ENCODE data around the gene NAV2.

Gene NAV2

DNA sequence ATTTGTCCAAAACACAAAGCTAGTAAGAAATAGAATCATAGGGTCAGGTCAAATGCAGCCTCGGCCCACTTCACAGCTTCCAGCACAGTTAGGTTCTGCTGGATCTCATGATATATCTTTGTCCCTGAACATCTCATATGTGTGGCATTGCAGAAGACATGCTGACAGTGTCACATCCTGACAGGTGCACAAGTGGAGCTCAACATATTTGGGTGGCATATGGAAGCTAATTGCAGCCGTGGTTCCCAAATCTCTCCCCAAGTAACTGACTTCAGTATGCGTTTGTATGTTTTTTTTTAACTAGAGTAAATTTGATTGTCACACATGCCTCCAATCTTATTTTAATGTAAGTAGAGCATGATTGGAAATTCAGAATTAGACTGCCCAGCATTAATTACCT, 33.4 kb downstream of the NAV2 start:
- DNase-seq (ENCODE audit: low spot score): no peak

DNA sequence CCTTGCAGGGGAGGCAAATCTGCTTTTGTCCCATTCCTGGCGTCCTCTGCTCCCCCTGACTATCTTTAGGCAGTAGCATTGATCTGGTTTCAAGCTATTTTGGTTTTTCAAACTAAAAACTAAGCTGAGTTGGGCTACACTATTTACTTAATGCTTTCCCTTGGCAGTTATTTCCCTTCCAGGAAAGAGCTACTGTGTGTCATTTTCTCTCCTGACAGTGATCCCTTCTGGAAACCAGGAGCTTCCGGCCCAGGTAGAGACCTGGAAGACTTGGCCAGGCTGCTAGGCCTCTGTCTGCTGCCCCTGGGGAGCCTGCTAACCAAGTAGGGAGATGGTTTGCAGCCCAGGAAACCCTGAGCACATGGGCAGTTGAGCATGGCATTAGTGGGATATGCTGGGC, 35.0 kb downstream of the NAV2 start:
- DNase-seq (ENCODE audit: low spot score): no peak

DNA sequence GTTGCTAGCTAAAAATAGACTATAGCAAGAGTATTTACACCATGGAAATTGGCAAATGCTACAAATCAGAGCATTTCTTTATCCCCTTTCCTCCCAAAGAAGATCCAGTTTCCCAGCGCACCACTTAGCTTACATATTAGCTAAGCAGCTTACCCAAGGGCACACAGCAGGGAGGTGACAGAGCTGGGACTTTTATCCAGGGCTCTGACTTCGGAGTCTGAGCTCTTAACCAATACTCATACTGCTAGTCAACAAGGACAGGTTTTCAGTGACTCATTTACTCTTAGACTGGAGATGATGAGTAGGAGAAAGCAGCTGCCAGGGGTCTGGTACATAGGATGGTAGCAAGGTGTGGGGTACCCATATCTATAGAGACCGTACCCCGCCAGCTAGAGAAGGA, 38.4 kb downstream of the NAV2 start:
- DNase-seq (ENCODE audit: low spot score): no peak

DNA sequence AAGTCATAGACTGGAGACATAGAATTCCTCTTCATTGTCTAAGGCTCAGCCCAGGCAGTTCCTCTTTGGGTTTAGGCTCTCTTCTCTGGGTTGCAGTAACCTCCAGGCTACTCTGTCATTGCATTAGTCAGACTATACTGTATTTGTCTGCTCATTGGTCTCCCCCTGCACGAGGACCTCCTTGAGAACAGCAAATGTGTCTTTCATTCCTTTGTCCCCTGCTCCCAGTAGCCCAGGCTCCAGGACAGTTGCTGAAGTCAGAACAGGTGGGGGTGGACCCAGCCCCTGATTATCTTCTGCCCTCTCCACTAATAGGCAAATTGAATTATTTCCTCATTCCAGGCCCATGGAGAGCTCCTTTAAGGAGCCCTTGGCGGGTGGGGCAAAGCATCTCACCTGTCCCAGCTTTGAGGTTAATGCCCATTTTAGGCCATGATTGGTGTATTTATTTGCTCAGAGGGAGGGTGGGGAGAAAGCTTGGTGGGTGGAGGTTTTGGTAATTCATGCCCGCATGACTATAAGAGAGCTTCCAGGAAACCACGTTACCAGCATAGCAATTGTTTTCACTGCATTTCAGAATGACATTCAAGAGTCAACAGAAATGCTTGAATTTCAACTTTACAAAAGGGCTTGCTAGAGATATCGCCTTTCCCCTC, 40.9 kb downstream of the NAV2 start:
- DNase-seq (ENCODE audit: low spot score): no peak

DNA sequence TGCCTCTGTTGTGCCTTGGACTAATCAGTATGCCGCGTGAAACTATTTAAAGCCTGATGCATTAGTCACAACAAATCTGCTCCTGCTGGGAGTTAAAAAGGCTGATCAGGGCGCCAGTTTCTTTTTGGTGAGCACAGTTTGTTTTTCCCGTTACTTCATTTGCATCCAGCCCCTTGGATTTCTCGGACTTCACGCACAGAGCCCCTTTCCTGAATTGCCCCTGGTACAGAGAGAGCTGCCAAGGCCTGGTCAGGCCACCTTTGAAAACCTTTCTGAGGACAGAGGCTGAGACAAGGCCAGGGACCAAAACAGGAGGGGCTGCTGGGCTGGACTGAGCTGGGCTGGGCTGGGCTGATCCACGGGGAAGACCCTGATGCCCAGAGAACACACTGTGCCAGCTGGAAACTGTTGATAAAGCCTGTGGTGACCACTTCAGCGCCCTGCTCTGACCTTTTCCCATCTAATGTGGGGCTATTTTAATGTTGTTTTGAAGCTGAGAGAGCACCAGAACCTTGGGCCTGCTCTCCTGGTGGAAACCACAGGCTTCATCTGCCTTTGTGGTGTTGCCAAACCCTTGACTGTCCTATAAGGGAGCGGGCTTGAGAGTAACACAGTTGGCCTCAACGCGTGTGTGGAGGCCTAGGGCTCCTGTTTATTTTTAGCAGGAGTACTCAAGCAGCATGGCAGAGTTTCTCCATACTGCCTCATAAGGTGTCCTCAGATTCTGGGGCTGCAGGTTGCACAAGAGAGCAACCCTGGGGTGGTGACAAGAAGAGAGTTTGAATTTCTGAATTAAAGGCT, 44.2 kb downstream of the NAV2 start:
- DNase-seq (ENCODE audit: low spot score): no peak

DNA sequence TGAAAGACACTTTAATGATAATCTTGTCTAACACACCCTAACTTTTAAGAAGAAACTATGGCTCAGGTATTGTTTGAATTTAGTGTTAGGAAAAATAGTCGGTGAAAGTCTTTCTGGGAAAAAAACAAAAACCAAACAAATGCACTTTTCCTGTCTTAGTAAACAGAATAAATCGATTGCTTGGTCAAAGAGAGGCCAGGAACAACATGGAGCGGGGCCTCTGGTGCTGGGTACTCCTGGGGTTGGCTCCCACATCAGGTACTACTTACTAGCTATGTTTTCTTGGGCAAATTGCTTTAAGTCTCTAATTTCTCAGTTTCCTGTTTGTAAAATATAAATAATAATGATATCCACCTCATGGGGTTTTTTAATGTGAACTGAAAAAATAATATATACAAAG, 46.8 kb downstream of the NAV2 start:
- no peak for DNase-seq (ENCODE audit: low spot score)

DNA sequence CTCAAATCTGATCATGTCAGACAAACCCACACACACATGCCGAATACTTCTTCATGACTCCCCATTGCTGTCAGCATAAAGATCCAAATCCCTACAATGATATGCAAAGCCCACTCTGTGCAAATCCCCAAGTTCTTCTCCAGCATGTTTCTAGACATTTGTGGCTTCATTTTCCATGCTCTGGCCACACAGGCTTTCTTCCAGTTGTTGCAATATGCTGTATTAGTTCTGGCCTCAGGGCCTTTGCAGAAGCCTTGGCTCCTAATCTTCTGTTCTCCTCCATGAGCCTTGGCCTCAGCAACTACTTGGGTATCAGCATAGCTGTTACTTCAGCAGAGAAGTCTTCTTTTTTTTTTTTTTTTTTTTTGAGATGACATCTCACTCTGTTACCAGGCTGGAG, 49.6 kb downstream of the NAV2 start:
- no peak for DNase-seq (ENCODE audit: low spot score)

DNA sequence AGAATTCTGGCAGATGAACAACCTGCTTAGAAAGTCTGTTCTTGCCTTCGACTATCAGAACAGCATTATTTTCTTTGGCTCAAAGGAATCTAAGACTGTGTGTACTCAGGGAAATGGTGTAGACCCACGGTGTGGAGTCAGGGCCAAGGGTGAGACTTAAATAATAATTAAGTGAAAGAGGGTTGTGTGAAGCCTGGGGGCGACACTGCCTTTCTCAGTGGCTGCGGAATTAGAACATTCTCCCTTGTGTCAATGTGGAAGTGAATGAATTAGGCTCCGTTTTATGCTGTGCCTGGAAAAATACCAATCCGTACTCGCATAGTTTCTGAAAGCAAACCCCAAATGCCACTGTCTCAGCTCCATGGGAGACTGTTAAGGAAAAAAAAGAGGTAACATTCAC, 50.7 kb downstream of the NAV2 start:
- DNase-seq (ENCODE audit: low spot score): no peak

DNA sequence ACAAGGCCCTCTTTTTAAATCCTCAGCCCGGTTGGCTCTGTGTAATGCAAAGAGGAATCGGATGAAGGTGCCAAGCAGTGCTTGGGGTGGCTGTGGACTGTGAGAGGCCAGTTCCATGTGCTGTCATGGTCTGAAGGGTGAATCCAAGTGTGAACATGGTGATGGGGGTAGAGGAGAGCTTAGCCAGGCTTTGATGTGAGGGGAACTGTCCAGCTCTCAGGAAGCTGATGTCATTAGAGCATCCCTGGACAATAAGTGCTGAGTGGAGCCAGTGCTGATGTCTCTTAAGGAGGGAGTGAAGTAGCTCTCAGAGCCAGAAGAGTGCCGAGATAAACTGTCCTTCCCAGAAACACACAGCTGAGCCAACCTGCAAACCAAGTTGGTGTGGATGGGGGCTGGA, 53.6 kb downstream of the NAV2 start:
- no peak for DNase-seq (ENCODE audit: low spot score)

DNA sequence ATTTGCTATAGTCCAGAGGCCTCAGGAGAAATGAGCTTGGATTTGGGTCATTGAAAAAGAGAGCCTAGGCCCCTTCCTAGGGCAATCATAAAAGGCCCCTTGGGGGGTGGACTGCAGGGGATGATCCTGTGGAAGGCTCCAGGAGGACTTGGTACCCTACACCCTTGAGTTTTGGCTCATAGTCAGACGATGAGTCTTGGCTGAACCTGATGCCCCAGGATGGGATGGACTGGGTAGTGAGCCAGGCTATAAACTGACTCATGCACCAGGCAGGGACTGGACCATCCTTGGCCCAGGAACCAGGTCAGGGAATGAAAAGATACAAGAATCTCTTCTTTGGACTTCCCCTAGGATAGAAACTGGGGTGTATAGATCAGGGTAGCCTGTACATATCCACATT, 54.2 kb downstream of the NAV2 start:
- DNase-seq (ENCODE audit: low spot score): no peak

DNA sequence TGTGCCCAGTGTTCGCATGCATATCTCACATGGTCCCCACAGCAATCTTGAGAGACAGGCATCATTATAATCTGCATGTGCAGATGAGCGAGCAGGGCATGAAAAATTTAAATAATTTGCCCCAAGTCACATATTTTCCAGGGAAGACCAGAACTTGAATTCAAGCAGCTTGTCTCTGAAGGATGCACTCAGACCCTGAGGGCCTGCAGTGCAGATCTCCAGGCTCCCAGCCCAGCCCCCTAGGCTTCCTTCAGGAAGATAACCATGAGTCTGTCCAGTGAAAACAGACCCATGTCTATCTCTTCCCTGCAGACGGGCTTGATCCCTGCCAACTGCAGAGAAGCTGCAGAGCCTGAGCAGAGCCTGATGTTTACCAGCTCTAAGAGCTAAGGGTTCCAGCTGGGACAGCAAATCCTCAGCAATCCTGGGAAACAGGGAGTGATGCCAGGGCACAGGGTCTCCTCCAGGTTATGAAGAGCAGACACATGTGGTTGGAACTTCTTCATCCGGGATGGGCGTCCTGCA, 55.1 kb downstream of the NAV2 start:
- DNase-seq (ENCODE audit: low spot score): no peak

DNA sequence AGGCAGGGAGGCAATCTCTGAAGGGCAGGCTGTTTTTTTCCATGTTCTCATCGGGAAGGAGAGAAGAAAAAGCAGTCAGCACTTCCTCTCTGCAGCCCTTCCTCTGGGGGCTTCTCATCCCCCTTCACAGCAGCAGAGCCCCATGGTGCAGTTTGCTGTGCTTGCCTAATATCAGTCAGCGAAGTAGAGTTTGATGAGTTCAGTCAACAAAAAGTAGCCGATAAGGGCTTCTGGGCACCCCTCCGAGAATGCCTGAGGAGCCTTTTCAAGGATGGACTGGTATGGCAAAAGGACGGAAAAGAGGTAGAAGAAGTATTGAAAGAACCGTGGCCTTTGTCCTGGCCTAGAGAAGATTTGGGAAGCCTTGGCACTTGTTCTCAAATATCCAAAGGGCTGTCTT, 55.6 kb downstream of the NAV2 start:
- no peak for DNase-seq (ENCODE audit: low spot score)

DNA sequence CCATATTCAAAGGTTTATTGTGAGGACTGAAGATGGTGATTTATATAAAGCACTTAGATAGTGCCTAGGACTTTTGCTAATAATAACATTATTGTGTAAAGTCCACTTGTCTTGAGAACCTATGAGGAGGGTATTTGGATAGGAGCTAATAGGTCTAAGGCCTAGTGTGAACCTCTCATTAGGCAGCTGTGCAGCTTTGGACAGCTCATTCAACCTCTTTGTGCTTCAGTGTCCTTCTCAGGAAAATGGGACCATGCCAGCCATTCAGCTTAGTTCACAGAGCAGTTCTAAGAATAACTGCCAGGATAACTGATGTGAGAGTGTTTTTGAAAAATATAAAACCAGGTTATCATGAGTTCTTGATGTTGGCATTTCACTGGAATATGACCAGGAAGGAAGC, 56.2 kb downstream of the NAV2 start:
- DNase-seq (ENCODE audit: low spot score): no peak

DNA sequence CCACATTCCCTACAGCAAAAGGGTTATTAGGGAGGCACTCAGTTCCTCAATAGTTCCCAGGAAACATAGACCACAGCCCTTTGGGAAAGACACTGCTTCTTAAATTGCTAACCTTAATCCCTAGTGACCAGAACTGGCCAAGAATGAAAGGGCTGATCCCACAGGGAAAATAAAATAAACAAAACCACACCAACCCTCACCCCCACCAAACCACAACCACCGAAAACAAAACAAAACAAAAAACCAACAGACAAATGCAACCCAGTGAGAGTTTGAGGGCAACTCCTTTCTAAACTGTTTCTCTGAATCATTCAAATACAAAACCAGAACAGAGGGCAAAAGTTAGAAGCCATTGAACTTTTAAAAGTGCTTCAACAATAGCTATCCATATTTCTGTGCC, 57.2 kb downstream of the NAV2 start:
- no peak for DNase-seq (ENCODE audit: low spot score)

DNA sequence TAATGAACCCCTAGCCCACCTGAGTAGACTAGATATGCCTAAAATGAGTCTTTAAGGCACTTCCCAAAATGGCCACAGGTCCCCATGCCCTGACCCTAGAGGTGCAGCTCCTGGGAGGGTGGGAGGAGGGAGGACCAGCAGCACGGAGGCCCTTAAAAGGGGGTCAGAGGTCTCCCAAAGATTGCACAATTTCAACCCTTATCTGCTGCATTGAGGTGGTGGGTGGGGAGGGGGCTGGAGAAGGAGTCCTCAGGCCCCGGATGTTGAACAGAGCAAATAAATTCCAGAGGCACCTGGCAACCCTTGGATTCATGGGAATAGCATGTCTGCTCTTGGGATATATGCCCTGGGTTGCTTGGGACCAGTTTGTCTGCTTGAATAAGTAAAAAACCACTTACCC, 57.6 kb downstream of the NAV2 start:
- no peak for DNase-seq (ENCODE audit: low spot score)

DNA sequence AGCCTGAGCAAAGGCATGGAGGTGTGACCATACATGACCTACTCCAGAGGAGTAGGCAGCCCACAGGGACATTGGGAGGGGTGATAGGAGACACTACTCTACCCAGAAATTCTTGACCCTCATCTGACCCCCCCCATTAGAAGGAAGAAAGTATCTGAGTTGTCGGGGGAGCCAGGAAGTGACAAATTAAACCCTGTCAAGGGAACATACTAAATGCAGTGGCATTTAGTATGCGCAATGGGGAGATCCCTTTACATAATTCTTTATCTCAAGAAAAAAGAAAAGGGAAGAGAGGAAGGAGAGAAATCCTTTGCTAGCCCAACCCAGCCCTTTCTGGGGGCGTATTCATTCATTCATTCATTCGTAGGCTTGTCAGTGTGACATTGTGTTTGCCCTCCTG, 58.8 kb downstream of the NAV2 start:
- no peak for DNase-seq (ENCODE audit: low spot score)

DNA sequence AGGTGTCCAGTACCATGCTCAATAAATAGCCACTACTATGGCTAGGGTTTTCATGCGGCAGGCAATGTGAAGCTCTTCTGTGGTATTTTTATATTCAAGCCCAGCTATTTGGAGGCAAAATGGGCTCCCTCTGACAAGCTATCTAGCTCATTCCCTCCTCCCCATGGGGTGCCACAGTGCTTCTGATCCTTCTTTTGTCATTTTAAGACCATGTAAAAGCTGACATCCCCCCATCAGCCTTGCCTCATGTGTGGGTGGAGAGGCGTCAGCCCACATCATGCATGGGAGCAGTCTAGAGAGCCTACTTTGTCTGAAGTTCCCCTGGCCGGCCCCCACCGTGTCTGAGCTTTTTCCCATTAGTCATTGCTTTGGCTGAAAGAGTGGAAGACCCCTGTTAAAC, 59.8 kb downstream of the NAV2 start:
- no peak for DNase-seq (ENCODE audit: low spot score)

DNA sequence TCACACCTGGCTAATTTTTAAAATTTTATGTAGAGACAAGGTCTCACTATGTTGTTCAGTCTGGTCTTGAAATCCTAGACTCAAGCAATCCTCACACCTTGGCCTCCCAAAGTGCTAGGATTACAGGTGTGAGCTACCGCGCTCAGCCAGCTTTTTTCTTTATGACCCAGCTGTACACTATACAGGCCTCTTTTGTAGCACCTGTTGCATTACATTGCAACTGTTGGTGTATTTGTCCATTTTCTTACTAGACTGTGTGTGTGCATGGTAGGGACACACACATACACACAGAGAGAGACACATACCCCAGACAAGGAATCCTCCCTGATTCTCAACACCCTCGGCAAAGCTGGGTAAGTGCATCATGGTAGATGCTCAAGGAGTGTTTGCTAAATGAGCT, 61.7 kb downstream of the NAV2 start:
- no peak for DNase-seq (ENCODE audit: low spot score)

DNA sequence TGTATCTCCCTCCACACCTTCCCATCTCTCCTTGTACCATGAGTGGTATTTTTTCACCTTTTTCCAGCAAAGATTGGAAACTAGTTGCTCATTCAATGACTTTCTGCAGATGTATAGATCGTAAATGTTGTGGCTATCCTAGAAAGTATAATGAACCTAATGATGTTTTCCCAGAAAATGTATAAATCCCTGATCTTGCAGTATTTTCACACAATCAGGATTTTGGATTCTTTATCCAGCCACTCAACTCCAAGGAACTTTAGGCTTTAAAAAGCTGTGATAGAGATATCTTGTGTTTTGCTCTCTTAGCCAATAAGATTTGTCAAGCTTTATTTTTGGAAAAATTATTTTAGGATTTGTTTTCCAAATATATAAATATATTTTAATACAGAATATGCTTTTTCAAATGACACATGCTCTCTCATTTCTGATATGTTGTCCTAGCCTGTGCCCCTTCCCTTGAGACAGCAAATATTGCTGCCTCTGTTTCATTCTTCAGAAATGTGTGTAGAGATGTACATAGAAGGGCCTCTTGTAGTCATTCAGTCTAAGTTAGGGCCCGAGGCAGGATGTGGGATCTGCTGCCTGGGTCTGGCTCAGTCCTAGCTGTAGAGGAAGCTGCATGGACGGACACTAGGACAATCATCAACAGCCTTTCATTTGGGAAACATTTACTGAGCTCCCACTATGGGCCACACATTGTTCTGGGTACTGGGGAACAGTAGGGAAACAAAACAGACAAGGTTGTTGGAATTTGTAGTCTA, 62.4 kb downstream of the NAV2 start:
- no peak for DNase-seq (ENCODE audit: low spot score)

DNA sequence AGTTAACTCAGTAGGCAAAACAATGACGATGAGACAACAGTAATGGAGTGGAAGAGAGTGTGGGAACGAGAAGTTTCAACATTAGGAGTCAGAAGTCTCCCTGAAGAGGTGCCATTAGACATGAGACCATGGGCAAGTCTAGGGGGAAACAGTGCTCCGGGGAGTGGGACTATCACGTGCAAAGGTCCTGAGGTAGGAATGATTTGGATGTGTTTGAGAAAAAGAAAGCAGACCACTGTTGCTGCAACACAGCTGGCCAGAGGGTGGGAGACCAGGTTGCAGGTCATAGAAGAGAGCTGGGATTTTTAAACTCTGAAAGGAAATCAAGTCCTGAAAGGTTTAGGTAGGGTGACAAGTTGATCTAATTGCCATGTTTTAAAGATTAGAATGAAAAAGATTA, 63.0 kb downstream of the NAV2 start:
- no peak for DNase-seq (ENCODE audit: low spot score)

DNA sequence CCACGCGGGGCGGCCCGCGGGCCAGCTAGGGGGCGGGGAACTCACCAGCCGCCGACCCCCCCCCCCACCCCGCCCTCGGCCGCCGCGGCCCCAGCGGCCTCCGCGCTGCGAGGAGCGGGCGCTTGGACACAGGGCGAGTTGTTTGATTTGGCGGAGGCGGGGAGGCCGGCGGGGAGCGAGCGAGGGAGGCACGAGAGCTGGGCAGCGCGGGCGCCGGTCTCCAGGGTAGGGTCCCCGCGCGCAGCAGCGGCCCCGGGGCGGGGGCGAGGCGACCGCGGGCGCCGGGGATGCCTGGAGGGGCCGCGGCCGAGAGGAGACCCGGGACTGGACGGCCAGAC, 64.4 kb downstream of the NAV2 start:
- DNase-seq (ENCODE audit: low spot score): no peak

DNA sequence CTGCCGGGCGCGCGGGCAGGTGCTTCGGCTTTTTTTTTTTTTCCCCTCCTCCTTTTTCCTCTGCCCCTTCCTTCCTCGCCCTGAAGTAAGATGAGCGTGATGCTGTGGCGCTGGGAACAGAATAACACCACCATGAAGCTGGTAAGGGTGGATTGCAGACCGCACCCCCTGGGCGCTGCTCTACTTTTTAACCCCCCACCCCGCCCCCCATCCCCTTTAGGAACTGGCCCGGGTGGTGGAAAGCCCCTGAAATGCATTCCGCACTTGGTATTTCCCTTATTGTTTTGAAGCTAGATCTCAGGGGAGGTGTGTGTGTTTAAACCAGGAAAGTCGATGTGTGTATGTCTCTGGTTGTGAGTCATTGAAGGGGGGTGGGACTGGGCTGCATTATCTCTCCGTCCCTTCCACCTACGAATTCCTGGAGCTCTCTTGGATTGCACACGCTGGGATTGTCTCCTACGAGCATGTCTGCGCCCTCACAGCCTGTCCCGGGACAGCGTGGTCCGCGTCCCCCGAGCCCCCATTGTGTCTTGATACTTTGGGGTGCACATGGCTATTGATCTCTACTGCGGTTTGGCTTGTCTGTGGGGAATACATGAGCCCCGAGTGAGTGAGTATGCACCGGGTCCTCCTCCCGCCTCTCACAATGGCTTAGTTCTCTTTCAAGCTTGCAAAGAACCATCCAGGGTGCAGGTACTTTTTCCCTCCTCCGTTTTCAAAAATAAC, 64.9 kb downstream of the NAV2 start:
- DNase-seq (ENCODE audit: low spot score): no peak

DNA sequence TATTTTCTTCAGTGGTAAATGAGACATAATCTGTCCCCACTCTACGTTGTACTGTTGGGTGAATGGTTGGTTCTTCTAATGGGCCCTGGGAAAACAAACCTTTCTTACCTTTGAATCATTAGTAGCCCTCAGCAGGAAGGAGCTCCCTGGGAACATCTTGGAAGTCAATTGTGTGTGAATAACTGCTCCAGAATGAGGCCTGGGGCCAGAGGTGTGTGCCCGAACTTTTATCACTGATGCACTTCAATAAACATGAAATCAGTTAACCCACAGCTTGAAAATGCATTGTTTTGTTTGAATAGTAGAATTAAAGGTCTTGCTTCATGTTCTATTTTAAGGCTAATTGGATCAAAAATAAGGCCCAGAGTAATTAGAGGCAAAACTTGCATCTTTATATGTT, 67.1 kb downstream of the NAV2 start:
- no peak for DNase-seq (ENCODE audit: low spot score)

Data from RKO (cell line).